Choroid plexus epithelial cell (primary cell): ENCODE measurements around the gene HTR2A.

Experiments
- DNase-seq: peaks from one replicate; pipeline ENCODE4 v3.0.0-alpha.2; 2010; ENCODE audit warnings: low read depth
- H3K4me3 ChIP-seq: 2 replicates; pipeline ENCODE4 v1.5.1; 2011; ENCODE audit warnings: low read depth, mild to moderate bottlenecking, control low read depth, low read length, moderate library complexity
- CTCF ChIP-seq: conservative IDR thresholded peaks from 2 replicates; pipeline ENCODE4 v1.5.1; 2011; ENCODE audit warnings: low read depth, mild to moderate bottlenecking, control low read depth, inconsistent platforms, low read length, moderate library complexity

The HTR2A gene

DNA sequence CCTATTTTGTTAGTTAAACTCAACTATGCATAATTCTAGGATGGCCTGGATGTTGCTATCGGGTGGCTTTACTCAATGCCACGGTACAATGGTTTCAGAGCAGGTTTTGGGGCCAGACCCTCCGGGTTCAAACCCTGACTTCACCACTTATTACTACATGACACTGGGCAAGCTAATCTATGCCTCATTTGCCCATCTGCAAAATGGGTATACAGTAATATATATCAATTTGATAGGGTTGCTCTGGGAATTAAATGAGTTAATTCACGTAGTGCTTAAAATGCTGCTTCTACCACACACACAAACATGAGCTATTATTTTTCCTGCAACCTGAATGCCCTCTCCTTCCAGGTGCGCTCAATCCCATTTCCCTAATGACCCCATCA is 100.7 kb downstream of the HTR2A start:
- peak overlapping the region; percentile 97 for H3K4me3 ChIP-seq
- TF ChIP-seq CTCF: no peak
- DNase-seq: no peak

- TF ChIP-seq CTCF: no peak
- no peak overlapping the region for H3K4me3 ChIP-seq
- DNase-seq: no peak
These were observed 101.5 kb downstream of the HTR2A start for GRCh38 chr13:46795321-46795720.

DNA sequence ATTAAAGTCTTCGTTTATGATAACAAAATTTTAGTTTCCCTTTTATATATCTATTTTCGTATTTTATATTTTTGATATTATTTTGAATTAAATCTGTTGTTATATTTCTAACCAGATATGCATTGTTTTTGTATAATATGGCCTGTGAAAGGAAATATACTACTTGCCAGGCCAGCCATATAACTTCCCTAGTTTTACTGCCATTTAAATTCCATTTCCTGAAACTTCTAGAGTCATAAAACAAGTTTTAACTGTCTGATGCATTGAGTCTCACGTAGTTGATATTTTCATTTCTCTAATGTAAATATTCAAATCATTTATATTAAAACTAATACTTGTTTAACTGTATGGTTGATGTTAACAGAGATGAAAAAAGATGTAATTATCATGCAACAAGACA is 113.3 kb downstream of the HTR2A start:
- H3K4me3 ChIP-seq: no peak overlapping the region
- TF ChIP-seq CTCF: no peak
- DNase-seq: no peak

GRCh38 chr13:46782691-46783090 is 114.2 kb downstream of the HTR2A start:
- no peak for DNase-seq
- H3K4me3 ChIP-seq: no peak overlapping the region
- TF ChIP-seq CTCF: no peak

DNA sequence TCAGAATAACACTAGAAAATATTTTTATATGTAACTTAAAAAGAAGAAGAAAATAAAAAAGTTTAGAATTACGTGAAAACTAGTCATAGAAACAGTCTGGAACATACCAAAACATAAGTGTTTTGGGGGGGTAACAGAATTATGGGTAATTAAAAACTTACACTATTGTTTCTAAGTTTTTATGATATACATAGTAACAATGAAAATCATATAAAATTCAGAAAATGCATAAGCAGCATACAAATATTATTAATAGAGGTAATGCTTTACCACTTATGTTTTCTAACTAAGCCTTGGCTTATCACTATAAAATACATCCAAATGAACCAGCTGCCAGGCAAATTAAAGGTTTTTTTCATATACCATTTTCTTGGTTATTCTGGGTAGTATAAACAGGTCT is 114.8 kb downstream of the HTR2A start:
- DNase-seq: no peak
- no peak overlapping the region for H3K4me3 ChIP-seq
- no peak for TF ChIP-seq CTCF
